Measurements from ENCODE around the gene HYOU1. TPM values are rescaled to one million over a fixed set of nuclear protein-coding genes. Genes with fewer than 3 reads are reported as not detected.
"Not testable (repeated sequence)": the region's sequence is repeated elsewhere in the genome, so short reads cannot be mapped to it uniquely, and the experiment has no call there.

Gene HYOU1
- total RNA-seq, 1 donor from 2014 or later, result 44.0 TPM

DNA sequence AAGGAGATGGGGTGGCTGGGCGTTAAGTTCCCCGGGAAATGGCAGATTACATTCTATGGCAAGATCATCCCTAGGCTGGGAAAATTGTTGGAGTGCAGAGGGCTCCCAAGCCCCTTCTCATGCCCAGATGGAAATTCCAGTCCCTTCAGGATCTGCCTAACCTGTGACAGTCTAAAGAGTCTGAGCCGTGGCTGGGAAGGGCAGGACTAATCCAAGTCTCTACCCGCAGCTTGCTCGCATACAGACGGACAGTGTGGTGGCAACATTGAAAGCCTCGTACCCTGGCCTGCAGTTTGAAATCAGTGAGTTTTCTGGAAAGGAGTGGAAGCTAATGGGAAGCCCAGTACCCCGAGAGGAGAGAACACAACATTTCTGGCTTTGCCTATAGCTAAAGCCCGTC lies 31.4 kb upstream of the HYOU1 start:
- no peak for FAIRE-seq

DNA sequence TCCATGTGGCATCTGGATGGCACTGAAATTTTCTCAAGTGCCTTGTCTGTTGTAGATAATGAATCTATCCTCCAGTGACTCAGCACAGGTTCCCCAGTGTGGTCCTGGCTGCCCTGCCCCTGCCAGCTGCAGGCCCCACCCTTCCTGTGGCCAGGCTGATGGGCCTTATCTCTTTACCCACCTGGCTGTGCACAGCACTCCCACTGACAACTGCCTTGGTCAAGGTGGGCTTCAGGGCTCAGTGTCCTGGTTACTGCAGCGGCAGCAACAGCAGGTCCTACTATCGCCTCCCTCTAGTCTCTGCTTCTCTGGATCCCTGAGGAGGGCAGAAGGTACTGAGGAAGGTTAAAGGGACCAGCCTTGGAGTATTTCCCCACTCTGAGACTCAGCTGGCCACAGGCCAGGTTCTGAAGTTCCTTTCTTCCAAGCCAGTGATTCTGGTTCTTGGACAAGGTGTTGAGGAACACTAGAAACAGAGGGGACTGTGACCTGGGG lies 30.8 kb upstream of the HYOU1 start:
- FAIRE-seq, result no peak
- no peak for DNase-seq (ENCODE audit: low spot score in 2 of 2)

More for the DNA sequence above, 31.4 kb upstream of the HYOU1 start:
- DNase-seq (ENCODE audit: low spot score in 2 of 2), result no peak

DNA sequence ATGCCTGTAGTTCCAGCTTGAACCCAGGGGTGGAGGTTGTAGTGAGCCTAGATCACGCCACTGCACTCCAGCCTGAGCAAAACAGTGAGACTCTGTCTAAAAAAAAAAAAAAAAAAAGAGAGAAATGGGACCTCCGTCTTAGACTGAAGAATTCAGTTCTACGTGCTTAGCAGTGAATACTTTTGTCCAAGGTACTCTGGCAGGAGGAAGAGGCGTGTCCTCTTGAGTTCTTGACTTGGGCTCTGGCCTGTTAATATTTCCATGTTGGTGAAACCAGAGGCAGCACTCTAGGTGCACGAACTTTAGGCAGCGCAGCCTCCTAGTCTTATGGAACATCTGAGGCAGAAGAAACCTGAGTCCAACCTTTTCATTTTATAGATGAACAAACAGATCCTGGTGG lies 30.1 kb upstream of the HYOU1 start:
- DNase-seq (ENCODE audit: low spot score in 2 of 2) (no peak), FAIRE-seq (no peak)

DNA sequence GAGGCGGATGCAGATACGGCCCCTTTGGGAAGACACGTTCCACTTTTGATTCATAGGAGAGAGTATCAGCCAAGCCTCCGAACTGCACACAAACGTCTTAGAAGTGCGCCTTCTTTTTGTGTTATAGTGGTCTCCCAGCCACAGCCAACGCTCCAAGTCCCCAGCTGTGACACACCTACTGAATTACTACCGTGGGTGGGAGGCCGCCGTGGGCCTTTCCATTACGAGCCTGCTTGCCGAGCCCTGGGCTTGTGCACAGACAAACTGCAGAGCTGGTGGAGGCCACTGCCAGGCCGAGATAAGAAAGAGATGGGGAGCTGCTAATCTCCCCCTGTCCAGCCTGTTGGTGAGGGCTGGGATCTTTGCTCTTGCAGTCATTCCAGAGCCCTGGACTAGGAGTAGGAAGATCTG lies 28.4 kb upstream of the HYOU1 start:
- DNase-seq (ENCODE audit: low spot score in 2 of 2) (no peak), FAIRE-seq (no peak)

DNA sequence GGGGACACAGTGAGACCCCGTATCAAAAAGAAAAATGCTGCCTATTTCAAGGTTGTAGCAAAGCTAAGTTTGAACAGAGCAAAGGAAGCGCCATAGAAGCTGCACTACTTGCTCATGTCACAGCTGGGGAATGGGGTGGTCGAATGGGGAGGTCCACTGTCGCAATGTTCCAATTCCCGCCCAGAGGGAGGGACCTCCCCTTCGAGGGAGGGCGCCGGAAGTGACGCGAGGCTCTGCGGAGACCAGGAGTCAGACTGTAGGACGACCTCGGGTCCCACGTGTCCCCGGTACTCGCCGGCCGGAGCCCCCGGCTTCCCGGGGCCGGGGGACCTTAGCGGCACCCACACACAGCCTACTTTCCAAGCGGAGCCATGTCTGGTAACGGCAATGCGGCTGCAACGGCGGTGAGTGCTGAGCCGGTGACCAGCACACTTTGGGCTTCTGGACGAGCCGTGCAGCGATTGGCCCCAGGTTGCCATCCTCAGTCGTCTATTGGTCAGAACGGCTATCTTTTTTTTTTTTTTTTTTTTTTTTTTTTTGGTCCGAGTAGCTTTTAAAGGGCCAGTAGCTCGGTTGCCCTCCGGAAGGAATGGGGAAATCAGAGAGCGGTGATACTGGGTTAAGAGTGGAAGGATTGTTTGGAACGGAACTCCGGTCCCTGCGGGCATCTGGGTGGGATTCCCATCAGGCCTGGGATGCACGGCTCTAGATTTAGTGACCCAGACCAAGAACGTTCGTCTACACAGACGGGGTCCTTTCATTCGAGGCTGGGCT lies 27.8 kb upstream of the HYOU1 start, which contains the start of gene HMBS:
Gene HMBS, plus strand, starts transcription at position 219 of the 774 bp plus-strand sequence. Its CDS starts 153 bp downstream, at position 372.
- peak; percentile 82 to 92 for DNase-seq (ENCODE audit: low spot score in 2 of 2)
- no peak for FAIRE-seq

DNA sequence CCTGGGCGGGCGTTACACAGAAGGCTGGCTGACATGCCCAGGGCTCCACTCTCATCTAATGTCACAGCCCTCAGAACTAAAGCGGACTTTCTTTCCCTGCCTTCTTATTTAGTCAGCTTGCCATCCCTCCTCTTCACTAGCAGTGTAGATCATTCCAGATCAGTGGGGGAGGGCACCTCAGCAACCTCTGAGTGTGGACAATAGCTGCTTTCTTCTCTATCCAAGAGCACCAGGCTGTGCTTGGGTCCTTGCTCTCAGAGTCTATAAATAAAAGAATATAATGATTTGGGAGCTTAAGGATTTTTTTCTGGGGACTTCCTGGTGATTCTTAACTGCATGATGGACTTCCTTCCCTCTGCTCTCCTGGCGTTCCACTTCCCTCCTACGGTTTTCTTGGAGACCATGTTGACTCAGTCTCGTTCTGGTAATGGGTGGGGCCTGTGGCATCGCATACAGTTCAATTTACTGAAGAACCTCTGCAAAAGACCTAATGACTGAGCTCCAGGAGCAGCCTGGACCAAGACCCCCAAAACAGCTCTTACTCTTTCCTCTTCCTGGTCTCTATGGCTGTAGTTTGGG lies 24.8 kb upstream of the HYOU1 start:
- FAIRE-seq (no peak), DNase-seq (ENCODE audit: low spot score in 2 of 2) (no peak)

DNA sequence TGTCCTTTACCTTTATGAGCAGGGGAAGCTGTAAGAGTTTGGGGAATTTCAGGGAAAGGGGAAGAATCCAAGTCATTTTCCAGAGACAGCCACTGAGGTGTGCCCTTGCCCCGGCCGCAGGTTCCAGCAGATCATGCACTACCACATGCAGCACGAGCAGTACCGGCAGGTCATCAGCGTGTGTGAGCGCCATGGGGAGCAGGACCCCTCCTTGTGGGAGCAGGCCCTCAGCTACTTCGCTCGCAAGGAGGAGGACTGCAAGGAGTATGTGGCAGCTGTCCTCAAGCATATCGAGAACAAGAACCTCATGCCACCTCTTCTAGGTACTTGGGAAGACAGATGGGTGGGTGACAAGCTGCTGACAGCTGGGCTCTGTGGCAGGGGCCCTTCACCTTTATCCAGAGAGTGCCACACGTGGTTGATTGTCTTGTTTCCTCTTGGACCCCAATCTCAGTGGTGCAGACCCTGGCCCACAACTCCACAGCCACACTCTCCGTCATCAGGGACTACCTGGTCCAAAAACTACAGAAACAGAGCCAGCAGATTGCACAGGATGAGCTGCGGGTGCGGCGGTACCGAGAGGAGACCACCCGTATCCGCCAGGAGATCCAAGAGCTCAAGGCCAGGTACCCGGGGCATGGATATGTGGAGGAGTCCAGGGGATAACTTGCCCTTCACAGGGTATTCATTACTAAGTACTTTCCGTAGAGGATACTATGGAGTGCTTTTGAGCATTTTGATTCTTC lies 21.8 kb upstream of the HYOU1 start:
- DNase-seq (ENCODE audit: low spot score in 2 of 2) (no peak), FAIRE-seq (no peak)

DNA sequence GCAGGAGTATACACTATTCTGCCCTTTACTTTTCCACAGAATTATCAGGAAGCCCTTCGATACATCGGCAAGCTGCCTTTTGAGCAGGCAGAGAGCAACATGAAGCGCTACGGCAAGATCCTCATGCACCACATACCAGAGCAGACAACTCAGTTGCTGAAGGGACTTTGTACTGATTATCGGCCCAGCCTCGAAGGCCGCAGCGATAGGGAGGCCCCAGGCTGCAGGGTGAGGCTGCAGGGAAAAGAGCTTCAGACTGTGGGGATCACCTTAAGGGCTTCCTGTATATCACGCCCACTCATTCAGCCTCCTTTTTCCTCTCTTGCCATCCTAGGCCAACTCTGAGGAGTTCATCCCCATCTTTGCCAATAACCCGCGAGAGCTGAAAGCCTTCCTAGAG lies 20.8 kb upstream of the HYOU1 start:
- no peak for FAIRE-seq

DNA sequence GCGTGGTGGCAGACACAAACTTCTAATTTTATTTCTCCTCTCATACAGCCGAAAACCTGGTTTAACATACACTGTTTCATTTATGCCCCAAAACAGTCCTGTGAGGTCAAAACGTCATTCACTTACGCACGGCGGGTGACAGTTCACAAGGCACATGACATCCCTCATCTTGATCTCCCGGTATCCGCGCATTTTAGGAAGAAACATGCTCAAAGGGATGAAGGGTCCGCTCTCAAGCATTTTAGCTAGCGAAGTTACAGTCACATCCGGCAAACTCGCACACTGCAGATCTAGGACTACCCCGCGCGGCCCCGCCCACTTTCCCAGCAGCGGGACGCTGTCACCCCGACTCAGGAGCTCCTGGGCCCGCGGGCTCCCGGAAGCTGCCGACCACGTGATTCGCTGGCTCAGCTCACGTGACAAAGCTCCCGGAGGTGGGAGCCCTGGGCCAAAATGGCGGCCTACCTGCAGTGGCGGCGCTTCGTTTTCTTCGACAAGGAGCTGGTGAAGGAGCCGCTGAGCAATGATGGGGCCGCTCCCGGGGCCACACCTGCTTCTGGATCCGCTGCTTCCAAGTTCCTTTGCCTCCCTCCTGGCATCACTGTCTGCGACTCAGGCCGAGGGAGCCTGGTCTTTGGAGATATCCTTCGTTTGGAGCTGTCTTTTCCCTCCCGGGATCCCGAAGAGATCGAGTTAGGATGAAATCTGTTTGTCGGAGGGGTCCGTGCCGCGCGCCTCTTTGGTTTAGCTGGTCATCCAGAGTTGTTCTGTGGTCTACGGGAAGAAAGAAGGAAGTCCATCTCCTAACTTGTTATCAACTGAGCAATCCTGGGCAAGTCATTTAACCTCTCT lies 10.6 kb upstream of the HYOU1 start, which contains the start of gene VPS11:
Gene VPS11, plus strand, starts transcription at position 448 of the 852 bp plus-strand sequence. Its CDS starts 6 bp downstream, at position 454.
- DNase-seq (ENCODE audit: low spot score in 2 of 2), result peak; percentile 90 to 97
- no peak for FAIRE-seq

More for the DNA sequence above, 20.8 kb upstream of the HYOU1 start:
- DNase-seq (ENCODE audit: low spot score in 2 of 2), result no peak

DNA sequence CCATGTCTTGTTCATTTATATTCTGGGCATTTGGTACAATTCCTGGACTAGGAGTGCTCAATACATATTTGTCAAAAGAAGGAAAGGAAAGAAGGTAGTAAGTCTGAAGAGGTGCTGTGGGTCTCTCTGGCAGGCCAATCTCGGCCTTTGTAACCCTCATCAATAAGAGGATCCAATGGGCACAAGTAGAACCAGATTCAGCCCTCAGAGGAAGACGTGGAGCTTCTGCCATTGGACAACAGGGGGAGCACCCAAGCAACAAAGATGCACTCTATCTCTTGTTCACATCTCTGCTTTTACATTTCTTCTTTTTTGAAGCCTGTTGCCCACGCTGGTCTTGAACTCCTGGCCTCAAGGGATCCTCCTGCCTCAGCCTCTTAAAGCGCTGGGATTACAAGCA lies 8.4 kb upstream of the HYOU1 start:
- DNase-seq (ENCODE audit: low spot score in 2 of 2), result no peak
- no peak for FAIRE-seq

DNA sequence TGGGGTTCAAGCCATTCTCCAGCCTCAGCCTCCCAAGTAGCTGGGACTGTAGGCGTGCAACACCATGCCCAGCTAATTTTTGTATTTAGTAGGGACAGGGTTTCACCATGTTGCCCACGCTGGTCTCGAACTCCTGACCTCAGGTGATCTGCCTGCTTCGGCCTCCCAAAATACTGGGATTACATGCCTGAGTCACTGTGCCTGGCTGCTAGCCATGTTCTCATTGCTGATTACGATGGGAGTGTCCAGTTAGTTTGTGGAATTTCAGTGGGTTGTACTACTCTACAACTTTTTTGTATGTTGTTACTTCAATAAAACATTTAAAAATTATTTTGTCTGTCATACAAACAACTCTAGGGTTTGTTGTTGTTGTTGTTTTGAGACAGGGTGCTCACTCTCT lies 5.8 kb upstream of the HYOU1 start:
- FAIRE-seq (no peak), DNase-seq (ENCODE audit: low spot score in 2 of 2) (no peak)

DNA sequence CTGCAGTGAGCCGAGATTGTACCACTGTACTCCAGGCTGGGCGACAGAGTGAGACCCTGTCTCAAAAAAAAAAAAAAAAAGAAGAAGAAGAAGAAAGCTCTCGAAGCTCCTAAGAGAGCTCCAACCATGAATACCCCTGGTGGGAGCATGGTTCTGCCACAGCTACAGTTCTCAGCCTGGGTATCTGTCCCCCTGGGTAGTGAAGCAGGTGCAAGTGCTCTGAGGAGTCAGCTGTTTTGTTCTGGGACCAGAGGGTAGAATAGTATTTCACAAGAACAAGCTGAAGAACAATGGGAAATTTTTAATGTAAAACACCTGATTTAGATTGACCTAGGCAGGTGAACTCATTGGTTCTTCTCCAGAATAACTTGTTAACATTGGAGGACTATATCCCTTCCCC lies 4.3 kb upstream of the HYOU1 start:
- DNase-seq (ENCODE audit: low spot score in 2 of 2) (no peak), FAIRE-seq (no peak)

DNA sequence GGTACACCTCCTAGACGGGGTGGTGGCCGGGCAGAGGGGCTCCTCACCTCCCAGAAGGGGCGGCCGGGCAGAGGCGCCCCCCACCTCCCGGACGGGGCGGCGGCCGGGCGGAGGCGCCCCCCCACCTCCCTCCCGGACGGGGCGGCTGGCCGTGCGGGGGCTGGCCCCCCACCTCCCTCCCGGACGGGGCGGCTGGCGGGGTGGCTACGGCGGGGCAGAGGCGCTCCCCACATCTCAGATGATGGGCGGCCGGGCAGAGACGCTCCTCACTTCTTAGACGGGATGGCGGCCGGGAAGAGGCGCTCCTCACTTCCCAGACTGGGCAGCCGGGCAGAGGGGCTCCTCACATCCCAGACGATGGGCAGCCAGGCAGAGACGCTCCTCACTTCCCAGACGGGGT lies 2.1 kb upstream of the HYOU1 start:
- FAIRE-seq; DNase-seq (ENCODE audit: low spot score in 2 of 2): not testable (repeated sequence)

DNA sequence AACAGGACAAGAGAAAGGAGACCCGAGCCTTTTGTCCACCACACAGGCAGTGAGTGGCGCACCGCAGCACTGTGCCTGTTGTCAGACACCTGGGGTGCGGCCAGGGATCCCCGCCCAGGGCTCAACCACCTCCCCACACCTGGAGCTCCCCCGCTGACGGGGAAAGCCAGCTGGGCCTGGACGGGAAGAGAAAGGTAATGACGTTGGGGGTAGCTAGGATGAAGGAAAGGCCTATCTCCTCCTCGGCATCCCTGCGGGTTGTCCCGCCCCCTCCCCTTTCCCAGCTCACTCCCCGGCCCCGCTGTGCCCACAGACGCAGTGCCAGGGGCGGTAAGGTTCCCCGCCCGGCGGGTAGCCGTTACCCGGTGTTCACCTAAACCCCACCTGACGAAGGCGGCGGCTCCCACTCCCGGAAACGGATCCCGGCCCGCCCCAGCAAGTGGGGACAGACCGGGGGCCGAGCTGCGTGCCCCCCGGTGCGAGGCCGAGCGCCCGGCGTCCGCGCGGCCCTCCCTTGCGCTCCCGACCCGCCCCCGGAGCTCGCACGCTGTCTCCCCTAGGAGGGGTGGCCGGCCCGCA lies 495 bp downstream of the HYOU1 start:
- FAIRE-seq (no peak), DNase-seq (ENCODE audit: low spot score in 2 of 2) (peak in 1 of 2 donors; percentile 51)

DNA sequence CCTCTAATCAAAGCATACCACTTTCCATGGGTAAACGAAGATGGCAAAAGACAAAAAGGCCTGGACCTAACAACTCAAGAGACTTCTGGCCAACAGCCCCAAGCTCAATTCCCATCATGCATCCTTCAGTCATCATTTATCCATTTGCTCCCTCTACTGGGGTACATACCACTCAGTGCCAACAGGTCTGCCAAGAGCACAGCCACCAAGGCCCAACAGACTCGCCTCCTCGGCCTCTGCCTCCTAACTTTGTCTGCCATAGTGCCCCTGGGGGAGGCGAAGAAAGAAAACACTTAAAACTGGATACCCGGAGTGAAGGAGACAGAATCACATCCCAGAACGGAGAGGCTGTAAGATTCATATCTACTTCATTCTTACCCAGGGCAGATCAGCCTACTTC lies 1.1 kb downstream of the HYOU1 start:
- DNase-seq (ENCODE audit: low spot score in 2 of 2), result no peak
- FAIRE-seq, result no peak

DNA sequence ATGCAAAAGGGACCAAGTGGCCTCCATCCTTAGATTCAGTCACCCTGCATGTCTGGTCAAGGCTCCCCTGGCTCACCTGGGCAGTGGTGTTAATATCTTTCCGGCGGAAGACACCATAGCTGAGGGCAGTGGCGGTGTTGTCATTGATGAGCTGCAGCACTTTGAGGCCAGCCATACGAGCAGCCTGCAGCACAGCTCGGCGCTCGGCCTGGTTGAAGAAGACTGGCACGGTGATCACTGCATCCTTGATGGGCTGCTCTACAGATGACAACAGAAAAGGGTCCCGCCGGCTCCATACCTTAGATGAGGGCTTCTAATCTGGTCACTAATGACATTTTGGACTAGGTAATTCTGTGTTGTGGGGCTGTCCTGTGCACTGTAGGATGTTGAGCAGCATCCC lies 2.6 kb downstream of the HYOU1 start:
- no peak for FAIRE-seq
- DNase-seq (ENCODE audit: low spot score in 2 of 2), result no peak

DNA sequence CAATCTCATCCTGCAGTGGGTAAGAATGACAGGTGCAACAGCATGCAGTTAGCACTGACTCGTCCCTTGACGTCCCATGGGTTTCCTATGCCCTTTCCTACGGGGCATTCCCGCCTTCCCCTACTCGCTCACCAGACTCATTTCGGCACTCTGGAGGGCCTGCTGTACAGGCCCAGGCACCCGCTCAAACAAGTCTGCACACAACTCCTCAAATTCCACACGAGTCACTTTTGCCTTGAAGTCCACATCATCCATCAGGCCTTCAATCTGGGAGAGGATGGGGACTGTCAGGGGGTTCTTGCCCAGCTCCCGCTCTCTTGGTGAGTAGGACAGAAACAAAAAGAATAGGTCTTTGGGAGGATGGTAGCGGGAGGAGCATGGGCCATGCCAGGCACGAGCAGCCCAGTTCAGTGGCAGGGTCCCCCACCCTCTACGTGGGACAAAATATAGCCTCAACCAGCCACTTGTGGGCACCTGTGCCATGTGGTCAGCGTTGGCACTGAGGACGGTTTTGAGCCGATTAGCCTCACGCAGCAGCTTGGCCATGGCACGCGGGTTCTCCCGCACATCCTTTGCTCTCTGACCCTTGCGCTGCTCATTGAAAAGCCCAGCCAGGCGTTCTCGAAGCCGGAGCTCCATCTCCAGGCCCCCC lies 4.7 kb downstream of the HYOU1 start:
- no peak for FAIRE-seq
- no peak for DNase-seq (ENCODE audit: low spot score in 2 of 2)

DNA sequence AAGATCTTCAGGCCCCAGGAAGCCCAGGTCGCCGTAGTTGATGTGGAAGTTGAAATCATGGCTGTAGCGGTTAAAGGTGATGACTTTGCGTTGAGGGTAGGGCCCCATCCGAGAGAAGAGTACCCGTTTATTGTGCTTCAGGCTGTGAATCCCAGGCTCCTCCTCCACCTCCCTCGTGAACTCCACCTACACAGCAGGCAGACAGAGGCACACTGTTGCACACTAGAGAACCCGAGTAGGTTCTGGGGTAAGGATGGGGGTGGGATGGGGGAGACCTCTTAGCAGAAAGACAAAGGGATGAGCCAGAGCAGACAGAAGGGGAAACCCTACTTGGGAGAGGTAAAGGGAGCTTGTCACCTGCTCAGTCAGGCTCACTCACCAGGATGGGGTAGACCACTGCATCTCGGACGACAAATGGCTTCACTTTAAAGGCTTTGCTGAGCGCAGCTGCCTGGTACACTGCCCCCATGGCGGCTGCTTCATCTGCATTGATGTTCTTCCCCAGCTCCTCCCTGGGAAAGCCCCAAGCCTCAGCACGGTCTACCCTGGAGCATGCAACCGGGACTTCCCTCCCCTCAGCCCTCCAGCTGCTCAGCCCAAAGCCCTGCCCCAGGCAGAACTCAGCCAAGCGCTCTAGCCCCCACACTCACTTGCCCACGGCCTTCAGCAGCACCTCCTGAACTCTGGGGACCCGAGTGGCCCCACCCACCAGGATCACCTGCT lies 5.4 kb downstream of the HYOU1 start:
- FAIRE-seq (no peak), DNase-seq (ENCODE audit: low spot score in 2 of 2) (no peak)

DNA sequence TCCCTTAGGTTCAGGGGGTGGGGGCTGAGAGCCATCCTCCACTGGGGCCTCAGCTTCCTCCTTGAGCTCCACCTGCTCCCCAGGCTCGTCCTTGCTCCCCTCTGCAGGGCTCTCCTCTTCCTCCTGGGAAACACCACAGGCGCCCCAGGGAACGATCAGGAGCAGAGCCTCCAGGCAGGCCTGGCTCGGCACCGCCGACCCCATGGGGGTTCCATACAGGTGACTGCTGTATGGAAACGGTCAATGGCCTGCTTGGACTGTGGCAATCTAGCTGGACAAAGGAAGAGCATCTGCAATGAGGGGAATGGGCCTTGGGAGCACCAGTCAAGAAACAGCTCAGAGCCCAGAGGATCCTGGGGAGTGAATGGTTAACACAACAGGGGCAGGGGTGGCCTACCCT lies 7.9 kb downstream of the HYOU1 start:
- no peak for FAIRE-seq

More for the DNA sequence above, 7.9 kb downstream of the HYOU1 start:
- DNase-seq (ENCODE audit: low spot score in 2 of 2), result no peak

All from frontal cortex (tissue), 4 donors.